K562 (cell line): Measurements from ENCODE around the gene SRSF1. TPM values are rescaled to one million over a fixed set of nuclear protein-coding genes. Genes with fewer than 3 reads are reported as not detected.

ENCODE experiments used
- ESRRB ChIP-seq: fragments of 250-450 bp; sonication (Bioruptor Pico); IDR thresholded peaks from 2 replicates; pipeline ENCODE4 v1.5.0; 2020; ENCODE audit warnings: mild to moderate bottlenecking, moderate library complexity, borderline replicate concordance
- EZH2 ChIP-seq: IDR thresholded peaks from 2 replicates; pipeline ENCODE4 v1.6.1; 2012; ENCODE audit warnings: low read depth, mild to moderate bottlenecking, inconsistent platforms, low read length, borderline replicate concordance
- GATAD2B ChIP-seq: fragments of 450-650 bp; IDR thresholded peaks from 2 replicates; pipeline ENCODE4 v1.6.1; 2017; ENCODE audit warnings: mild to moderate bottlenecking, borderline replicate concordance
- NR2C2 ChIP-seq, 2 experiments: fragments of 200-800 bp in 1 of 2; sonication (Bioruptor generic) in 1 of 2; sonication (generic) in 1 of 2; formaldehyde crosslinking in 1 of 2; IDR thresholded peaks; 2 replicates each; pipeline versions ENCODE4 v1.6.1 to v1.8.0; 2016 to 2022; ENCODE audit warnings: mild to moderate bottlenecking in 1 of 2, missing compliant biosample characterization in 1 of 2, missing genetic modification characterization in 1 of 2, missing genetic modification reagents in 1 of 2
- PRMT5 ChIP-seq: sonication (generic); formaldehyde crosslinking; IDR thresholded peaks from 2 replicates; pipeline ENCODE4 v1.5.0; 2020; ENCODE audit warnings: missing genetic modification reagents
- SETDB1 ChIP-seq: IDR thresholded peaks from one replicate; pipeline ENCODE4 v1.6.1; 2012; ENCODE audit warnings: low read length, control low read depth, inconsistent platforms
- STAT5B ChIP-seq: fragments of 250-450 bp; sonication (Bioruptor Pico); IDR thresholded peaks from 2 replicates; pipeline ENCODE4 v1.8.0; 2021; ENCODE audit warnings: mild to moderate bottlenecking, inconsistent platforms
- ZC3H4 ChIP-seq: sonication (generic); formaldehyde crosslinking; IDR thresholded peaks from 2 replicates; pipeline ENCODE4 v1.9.0; 2021; ENCODE audit warnings: missing genetic modification reagents, borderline replicate concordance
- ZNF274 ChIP-seq: IDR thresholded peaks from 2 replicates; pipeline ENCODE4 v1.6.1; 2011; ENCODE audit warnings: low read depth, mild to moderate bottlenecking, low read length, moderate library complexity, borderline replicate concordance
- ZNF764 ChIP-seq: fragments of 250-450 bp; sonication (Bioruptor Pico); IDR thresholded peaks from 2 replicates; pipeline ENCODE4 v1.4.0; 2020; ENCODE audit warnings: low read depth, mild to moderate bottlenecking, moderate library complexity
- polyA plus RNA-seq, 8 experiments: library from polyadenylated mRNA; depleted of rRNA in 4 of 8; stranded (reverse) in 5 of 8; unstranded in 3 of 8; fragments of >200 nt; fragmentation: Nextera tagmentation in 2 of 8; fragmentation: Illumina TruSeq in 1 of 8; extraction: Ambion mirVana in 2 of 8; extraction: Trizol in 1 of 8; gene quantifications; 2 replicates each; pipeline versions ENCODE4 v1.2.1 to v1.2.3, GENCODE V29; 2011 to 2014; ENCODE audit warnings: inconsistent platforms in 1 of 8, missing spikeins in 1 of 8
- total RNA-seq, 7 experiments: library from RNA; depleted of rRNA in 6 of 7; stranded (reverse); fragments of >200 nt in 6 of 7; fragmentation: Illumina TruSeq in 2 of 7; extraction: Trizol in 2 of 7; gene quantifications; 2 replicates each; pipeline versions ENCODE4 v1.2.1 to v1.2.3, GENCODE V29; 2011 to 2021; ENCODE audit warnings: low replicate concordance in 1 of 7
- TF ChIP-seq, protein P1 (sequence below), 2 experiments: IDR thresholded peaks; 2 replicates each; pipeline ENCODE4 v1.6.1; 2012; ENCODE audit warnings: improper control_type of control experiment in 2 of 2, low read depth in 2 of 2, low read length in 2 of 2, borderline replicate concordance in 1 of 2
- TF ChIP-seq, protein P2 (sequence below): sonication (generic); formaldehyde crosslinking; IDR thresholded peaks from 2 replicates; pipeline ENCODE4 v1.8.0; 2023; ENCODE audit warnings: missing genetic modification reagents, mild to moderate bottlenecking, borderline replicate concordance
- TF ChIP-seq, protein P3 (sequence below): fragments of 450-650 bp; IDR thresholded peaks from 2 replicates; pipeline ENCODE4 v1.7.1; 2018; ENCODE audit warnings: mild to moderate bottlenecking, low read depth; ENCODE audit not compliant: partially characterized antibody

Gene SRSF1
- total and polyA plus RNA-seq, 9 of the 15 experiments (the other 6 are each of a cell fraction or from before 2014, with no cell fraction given): 77.8 to 559 (median 442) TPM

DNA sequence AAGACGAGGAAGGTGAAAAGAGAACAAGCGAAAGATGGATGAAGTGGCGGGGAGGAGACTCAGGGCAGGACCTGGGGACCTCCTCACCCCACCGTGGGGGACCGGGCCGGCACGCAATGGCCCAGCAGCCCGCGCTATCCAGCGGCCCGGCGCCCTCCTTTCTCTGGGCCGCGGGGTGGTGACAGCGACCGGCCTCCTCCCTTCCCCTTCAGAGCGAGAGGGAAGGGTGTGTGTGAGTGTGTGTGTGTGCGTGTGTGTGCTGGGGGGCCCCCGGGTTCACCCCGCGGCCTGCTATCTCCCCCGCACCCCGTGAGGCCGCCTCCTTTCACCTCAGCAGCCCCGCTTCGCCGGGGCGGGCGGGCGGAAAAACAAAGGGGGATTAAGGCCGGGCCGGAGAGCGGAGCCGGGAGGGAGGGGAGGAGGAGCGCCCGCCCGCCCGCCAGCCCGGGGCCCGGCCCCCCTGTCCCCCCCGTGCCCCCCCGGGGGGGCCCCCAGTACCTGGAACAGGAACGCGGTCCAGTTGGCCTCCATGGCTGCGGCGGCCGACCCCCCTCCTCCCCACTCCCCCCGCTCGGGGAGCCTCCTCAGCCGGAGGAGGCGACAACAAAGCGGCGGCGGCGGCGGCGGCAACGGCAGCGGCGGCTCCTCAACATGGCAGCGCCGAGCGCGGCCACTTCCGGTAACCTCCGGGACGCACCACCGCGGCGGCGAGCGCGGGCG, 19.3 kb downstream of the SRSF1 start, which contains the start of gene VEZF1 (continued):
- TF ChIP-seq, protein P1, sequence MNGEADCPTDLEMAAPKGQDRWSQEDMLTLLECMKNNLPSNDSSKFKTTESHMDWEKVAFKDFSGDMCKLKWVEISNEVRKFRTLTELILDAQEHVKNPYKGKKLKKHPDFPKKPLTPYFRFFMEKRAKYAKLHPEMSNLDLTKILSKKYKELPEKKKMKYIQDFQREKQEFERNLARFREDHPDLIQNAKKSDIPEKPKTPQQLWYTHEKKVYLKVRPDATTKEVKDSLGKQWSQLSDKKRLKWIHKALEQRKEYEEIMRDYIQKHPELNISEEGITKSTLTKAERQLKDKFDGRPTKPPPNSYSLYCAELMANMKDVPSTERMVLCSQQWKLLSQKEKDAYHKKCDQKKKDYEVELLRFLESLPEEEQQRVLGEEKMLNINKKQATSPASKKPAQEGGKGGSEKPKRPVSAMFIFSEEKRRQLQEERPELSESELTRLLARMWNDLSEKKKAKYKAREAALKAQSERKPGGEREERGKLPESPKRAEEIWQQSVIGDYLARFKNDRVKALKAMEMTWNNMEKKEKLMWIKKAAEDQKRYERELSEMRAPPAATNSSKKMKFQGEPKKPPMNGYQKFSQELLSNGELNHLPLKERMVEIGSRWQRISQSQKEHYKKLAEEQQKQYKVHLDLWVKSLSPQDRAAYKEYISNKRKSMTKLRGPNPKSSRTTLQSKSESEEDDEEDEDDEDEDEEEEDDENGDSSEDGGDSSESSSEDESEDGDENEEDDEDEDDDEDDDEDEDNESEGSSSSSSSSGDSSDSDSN (IDR thresholded peaks at IDR 0.05; ENCODE audit: borderline replicate concordance in 1 of 2, low read depth in 2 of 2, low read length in 2 of 2): peak in 1 of 2 experiments; percentile 57; a peak in 1 of 4 replicates
- no peak for TF ChIP-seq STAT5B (CRISPR knock-in tag)
- no peak for TF ChIP-seq ZC3H4 (CRISPR knock-in tag)
- no peak for TF ChIP-seq ZNF274
- TF ChIP-seq ESRRB (CRISPR knock-in tag): no peak
- TF ChIP-seq EZH2: no peak
- TF ChIP-seq, protein P2, sequence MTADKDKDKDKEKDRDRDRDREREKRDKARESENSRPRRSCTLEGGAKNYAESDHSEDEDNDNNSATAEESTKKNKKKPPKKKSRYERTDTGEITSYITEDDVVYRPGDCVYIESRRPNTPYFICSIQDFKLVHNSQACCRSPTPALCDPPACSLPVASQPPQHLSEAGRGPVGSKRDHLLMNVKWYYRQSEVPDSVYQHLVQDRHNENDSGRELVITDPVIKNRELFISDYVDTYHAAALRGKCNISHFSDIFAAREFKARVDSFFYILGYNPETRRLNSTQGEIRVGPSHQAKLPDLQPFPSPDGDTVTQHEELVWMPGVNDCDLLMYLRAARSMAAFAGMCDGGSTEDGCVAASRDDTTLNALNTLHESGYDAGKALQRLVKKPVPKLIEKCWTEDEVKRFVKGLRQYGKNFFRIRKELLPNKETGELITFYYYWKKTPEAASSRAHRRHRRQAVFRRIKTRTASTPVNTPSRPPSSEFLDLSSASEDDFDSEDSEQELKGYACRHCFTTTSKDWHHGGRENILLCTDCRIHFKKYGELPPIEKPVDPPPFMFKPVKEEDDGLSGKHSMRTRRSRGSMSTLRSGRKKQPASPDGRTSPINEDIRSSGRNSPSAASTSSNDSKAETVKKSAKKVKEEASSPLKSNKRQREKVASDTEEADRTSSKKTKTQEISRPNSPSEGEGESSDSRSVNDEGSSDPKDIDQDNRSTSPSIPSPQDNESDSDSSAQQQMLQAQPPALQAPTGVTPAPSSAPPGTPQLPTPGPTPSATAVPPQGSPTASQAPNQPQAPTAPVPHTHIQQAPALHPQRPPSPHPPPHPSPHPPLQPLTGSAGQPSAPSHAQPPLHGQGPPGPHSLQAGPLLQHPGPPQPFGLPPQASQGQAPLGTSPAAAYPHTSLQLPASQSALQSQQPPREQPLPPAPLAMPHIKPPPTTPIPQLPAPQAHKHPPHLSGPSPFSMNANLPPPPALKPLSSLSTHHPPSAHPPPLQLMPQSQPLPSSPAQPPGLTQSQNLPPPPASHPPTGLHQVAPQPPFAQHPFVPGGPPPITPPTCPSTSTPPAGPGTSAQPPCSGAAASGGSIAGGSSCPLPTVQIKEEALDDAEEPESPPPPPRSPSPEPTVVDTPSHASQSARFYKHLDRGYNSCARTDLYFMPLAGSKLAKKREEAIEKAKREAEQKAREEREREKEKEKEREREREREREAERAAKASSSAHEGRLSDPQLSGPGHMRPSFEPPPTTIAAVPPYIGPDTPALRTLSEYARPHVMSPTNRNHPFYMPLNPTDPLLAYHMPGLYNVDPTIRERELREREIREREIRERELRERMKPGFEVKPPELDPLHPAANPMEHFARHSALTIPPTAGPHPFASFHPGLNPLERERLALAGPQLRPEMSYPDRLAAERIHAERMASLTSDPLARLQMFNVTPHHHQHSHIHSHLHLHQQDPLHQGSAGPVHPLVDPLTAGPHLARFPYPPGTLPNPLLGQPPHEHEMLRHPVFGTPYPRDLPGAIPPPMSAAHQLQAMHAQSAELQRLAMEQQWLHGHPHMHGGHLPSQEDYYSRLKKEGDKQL (CRISPR knock-in tag): no peak
- TF ChIP-seq SETDB1: no peak
- 0 out of 2 replicates have a peak, but pooled peaks have one; percentile 20 for TF ChIP-seq PRMT5
- TF ChIP-seq NR2C2 (CRISPR knock-in tag; IDR thresholded peaks at IDR 0.05): no peak
- no peak for TF ChIP-seq NR2C2 (tag; IDR thresholded peaks at IDR 0.05)
- TF ChIP-seq, protein P3, sequence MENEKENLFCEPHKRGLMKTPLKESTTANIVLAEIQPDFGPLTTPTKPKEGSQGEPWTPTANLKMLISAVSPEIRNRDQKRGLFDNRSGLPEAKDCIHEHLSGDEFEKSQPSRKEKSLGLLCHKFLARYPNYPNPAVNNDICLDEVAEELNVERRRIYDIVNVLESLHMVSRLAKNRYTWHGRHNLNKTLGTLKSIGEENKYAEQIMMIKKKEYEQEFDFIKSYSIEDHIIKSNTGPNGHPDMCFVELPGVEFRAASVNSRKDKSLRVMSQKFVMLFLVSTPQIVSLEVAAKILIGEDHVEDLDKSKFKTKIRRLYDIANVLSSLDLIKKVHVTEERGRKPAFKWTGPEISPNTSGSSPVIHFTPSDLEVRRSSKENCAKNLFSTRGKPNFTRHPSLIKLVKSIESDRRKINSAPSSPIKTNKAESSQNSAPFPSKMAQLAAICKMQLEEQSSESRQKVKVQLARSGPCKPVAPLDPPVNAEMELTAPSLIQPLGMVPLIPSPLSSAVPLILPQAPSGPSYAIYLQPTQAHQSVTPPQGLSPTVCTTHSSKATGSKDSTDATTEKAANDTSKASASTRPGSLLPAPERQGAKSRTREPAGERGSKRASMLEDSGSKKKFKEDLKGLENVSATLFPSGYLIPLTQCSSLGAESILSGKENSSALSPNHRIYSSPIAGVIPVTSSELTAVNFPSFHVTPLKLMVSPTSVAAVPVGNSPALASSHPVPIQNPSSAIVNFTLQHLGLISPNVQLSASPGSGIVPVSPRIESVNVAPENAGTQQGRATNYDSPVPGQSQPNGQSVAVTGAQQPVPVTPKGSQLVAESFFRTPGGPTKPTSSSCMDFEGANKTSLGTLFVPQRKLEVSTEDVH: no peak
- TF ChIP-seq GATAD2B: no peak
- TF ChIP-seq ZNF764 (CRISPR knock-in tag): no peak
